ENCODE results near the gene M1AP.

The M1AP gene

GRCh38 chr2:74593826-74594772, 54.0 kb downstream of the M1AP start:
- no peak for DNase-seq

- DNase-seq: no peak
Observed at GRCh38 chr2:74588664-74589063, 59.5 kb downstream of the M1AP start.

- peak; percentile 78 for DNase-seq
Observed at GRCh38 chr2:74587664-74588277, 60.4 kb downstream of the M1AP start.

- no peak for DNase-seq
Observed at GRCh38 chr2:74585406-74586185, 62.5 kb downstream of the M1AP start.

- no peak for DNase-seq
Observed at GRCh38 chr2:74584088-74584645, 64.0 kb downstream of the M1AP start.

GRCh38 chr2:74583504-74583903, 64.6 kb downstream of the M1AP start:
- DNase-seq: no peak

- DNase-seq: no peak
Observed at GRCh38 chr2:74582184-74582583, 65.9 kb downstream of the M1AP start.

- no peak for DNase-seq
Observed at GRCh38 chr2:74581463-74581862, 66.7 kb downstream of the M1AP start.

- no peak for DNase-seq
Observed at GRCh38 chr2:74578408-74578807, 69.7 kb downstream of the M1AP start.

- DNase-seq: no peak
Observed at GRCh38 chr2:74577448-74577847, 70.7 kb downstream of the M1AP start.

- no peak for DNase-seq
Observed at GRCh38 chr2:74576863-74577229, 71.3 kb downstream of the M1AP start.

- no peak for DNase-seq
Observed at GRCh38 chr2:74576211-74576862, 71.8 kb downstream of the M1AP start.

- no peak for DNase-seq
Observed at GRCh38 chr2:74575320-74575719, 72.8 kb downstream of the M1AP start.

- DNase-seq: peak; percentile 52
Observed at GRCh38 chr2:74573747-74574562, 74.2 kb downstream of the M1AP start.

- DNase-seq: no peak
Observed at GRCh38 chr2:74572178-74572925, 75.8 kb downstream of the M1AP start.

- no peak for DNase-seq
Observed at GRCh38 chr2:74571058-74571457, 77.1 kb downstream of the M1AP start.

- no peak for DNase-seq
Observed at GRCh38 chr2:74569686-74570085, 78.4 kb downstream of the M1AP start.

- no peak for DNase-seq
Observed at GRCh38 chr2:74567881-74568280, 80.2 kb downstream of the M1AP start.

GRCh38 chr2:74566754-74567085, 81.4 kb downstream of the M1AP start:
- no peak for DNase-seq

GRCh38 chr2:74566076-74566753, 81.9 kb downstream of the M1AP start:
- no peak for DNase-seq

GRCh38 chr2:74564222-74564621, 83.9 kb downstream of the M1AP start:
- no peak for DNase-seq
